COR-L47 (cell line): ENCODE data around the gene HERC3.
A peak's percentile ranks its signal among the peaks of the same experiment; 100 is the strongest.

Source experiments
- DNase-seq: peaks from one replicate; lab custom pipeline; 2025; lab: John Stamatoyannopoulos, UW

The HERC3 gene

GRCh38 chr4:88591787-88592599 lies at the start of gene HERC3:
Gene HERC3 (plus strand): TSS chr4:88592480. CDS start chr4:88605824, 13,344 bp downstream.
- peak; percentile 76 for DNase-seq

GRCh38 chr4:88549815-88550214 lies 42.5 kb upstream of the HERC3 start:
- DNase-seq, result no peak

GRCh38 chr4:88567591-88567990 lies 24.7 kb upstream of the HERC3 start:
- DNase-seq, result no peak

- DNase-seq, result no peak
Measured at GRCh38 chr4:88570001-88570400, 22.3 kb upstream of the HERC3 start.

GRCh38 chr4:88573276-88573980 lies 18.9 kb upstream of the HERC3 start:
- no peak for DNase-seq

- no peak for DNase-seq
Measured at GRCh38 chr4:88573995-88574394, 18.3 kb upstream of the HERC3 start.

- DNase-seq, result no peak
Measured at GRCh38 chr4:88575186-88575585, 17.1 kb upstream of the HERC3 start.

GRCh38 chr4:88582493-88582892 lies 9.8 kb upstream of the HERC3 start:
- DNase-seq, result no peak

GRCh38 chr4:88583631-88584470 lies 8.4 kb upstream of the HERC3 start:
- DNase-seq, result no peak

GRCh38 chr4:88584471-88584900 lies 7.8 kb upstream of the HERC3 start:
- no peak for DNase-seq

GRCh38 chr4:88585917-88586316 lies 6.4 kb upstream of the HERC3 start:
- no peak for DNase-seq

- DNase-seq, result no peak
Measured at GRCh38 chr4:88587306-88587705, 5.0 kb upstream of the HERC3 start.

- DNase-seq, result peak; percentile 61
Measured at GRCh38 chr4:88592600-88593448, 544 bp downstream of the HERC3 start.

- DNase-seq, result no peak
Measured at GRCh38 chr4:88597970-88598660, 5.8 kb downstream of the HERC3 start.

GRCh38 chr4:88599298-88599697 lies 7.0 kb downstream of the HERC3 start:
- DNase-seq, result no peak

GRCh38 chr4:88599714-88600113 lies 7.4 kb downstream of the HERC3 start:
- DNase-seq, result no peak

GRCh38 chr4:88600176-88600838 lies 8.0 kb downstream of the HERC3 start:
- no peak for DNase-seq

- DNase-seq, result no peak
Measured at GRCh38 chr4:88604978-88605678, 12.8 kb downstream of the HERC3 start.

GRCh38 chr4:88605736-88606135 lies 13.5 kb downstream of the HERC3 start:
- DNase-seq, result no peak

- no peak for DNase-seq
Measured at GRCh38 chr4:88606832-88607231, 14.6 kb downstream of the HERC3 start.
